Measurements from ENCODE around the gene PAQR7. TPM values are rescaled to one million over a fixed set of nuclear protein-coding genes. Genes with fewer than 3 reads are reported as not detected.

The PAQR7 gene
- total RNA-seq, 1 experiment from 2014 or later = 3.2 TPM

- no peak for DNase-seq (ENCODE audit: low spot score)
Observed at GRCh38 chr1:25874635-25875153, 814 bp downstream of the PAQR7 start.

- DNase-seq (ENCODE audit: low spot score) = no peak
Observed at GRCh38 chr1:25874209-25874608, 1.3 kb downstream of the PAQR7 start.

GRCh38 chr1:25873120-25873519 is 2.4 kb downstream of the PAQR7 start:
- DNase-seq (ENCODE audit: low spot score) = no peak

- DNase-seq (ENCODE audit: low spot score) = no peak
Observed at GRCh38 chr1:25872713-25873112, 2.8 kb downstream of the PAQR7 start.

- no peak for DNase-seq (ENCODE audit: low spot score)
Observed at GRCh38 chr1:25871704-25872494, 3.6 kb downstream of the PAQR7 start.

- no peak for DNase-seq (ENCODE audit: low spot score)
Observed at GRCh38 chr1:25871086-25871703, 4.3 kb downstream of the PAQR7 start.

- DNase-seq (ENCODE audit: low spot score) = no peak
Observed at GRCh38 chr1:25870614-25871013, 4.9 kb downstream of the PAQR7 start.

- no peak for DNase-seq (ENCODE audit: low spot score)
Observed at GRCh38 chr1:25869909-25870606, 5.5 kb downstream of the PAQR7 start.

GRCh38 chr1:25867210-25867991 is 8.1 kb downstream of the PAQR7 start:
- no peak for DNase-seq (ENCODE audit: low spot score)

GRCh38 chr1:25866288-25866687 is 9.2 kb downstream of the PAQR7 start:
- no peak for DNase-seq (ENCODE audit: low spot score)

GRCh38 chr1:25864434-25864833 is 11.1 kb downstream of the PAQR7 start:
- DNase-seq (ENCODE audit: low spot score) = no peak

- no peak for DNase-seq (ENCODE audit: low spot score)
Observed at GRCh38 chr1:25863486-25864262, 11.8 kb downstream of the PAQR7 start.

- no peak for DNase-seq (ENCODE audit: low spot score)
Observed at GRCh38 chr1:25862785-25863485, 12.6 kb downstream of the PAQR7 start.

- no peak for DNase-seq (ENCODE audit: low spot score)
Observed at GRCh38 chr1:25861316-25862286, 13.9 kb downstream of the PAQR7 start.

- peak; percentile 68 for DNase-seq (ENCODE audit: low spot score)
Observed at GRCh38 chr1:25858906-25859789, 16.4 kb downstream of the PAQR7 start, which contains the start of gene AUNIP. Gene AUNIP, minus strand, starts transcription at chr1:25859457. Its CDS starts 100 bp downstream, at chr1:25859357.

- no peak for DNase-seq (ENCODE audit: low spot score)
Observed at GRCh38 chr1:25858494-25858893, 17.0 kb downstream of the PAQR7 start.

- DNase-seq (ENCODE audit: low spot score) = no peak
Observed at GRCh38 chr1:25856856-25857255, 18.7 kb downstream of the PAQR7 start.

GRCh38 chr1:25854554-25854953 is 21.0 kb downstream of the PAQR7 start:
- DNase-seq (ENCODE audit: low spot score) = no peak
